ENCODE measurements around the gene TMEM203.

The TMEM203 gene

DNA sequence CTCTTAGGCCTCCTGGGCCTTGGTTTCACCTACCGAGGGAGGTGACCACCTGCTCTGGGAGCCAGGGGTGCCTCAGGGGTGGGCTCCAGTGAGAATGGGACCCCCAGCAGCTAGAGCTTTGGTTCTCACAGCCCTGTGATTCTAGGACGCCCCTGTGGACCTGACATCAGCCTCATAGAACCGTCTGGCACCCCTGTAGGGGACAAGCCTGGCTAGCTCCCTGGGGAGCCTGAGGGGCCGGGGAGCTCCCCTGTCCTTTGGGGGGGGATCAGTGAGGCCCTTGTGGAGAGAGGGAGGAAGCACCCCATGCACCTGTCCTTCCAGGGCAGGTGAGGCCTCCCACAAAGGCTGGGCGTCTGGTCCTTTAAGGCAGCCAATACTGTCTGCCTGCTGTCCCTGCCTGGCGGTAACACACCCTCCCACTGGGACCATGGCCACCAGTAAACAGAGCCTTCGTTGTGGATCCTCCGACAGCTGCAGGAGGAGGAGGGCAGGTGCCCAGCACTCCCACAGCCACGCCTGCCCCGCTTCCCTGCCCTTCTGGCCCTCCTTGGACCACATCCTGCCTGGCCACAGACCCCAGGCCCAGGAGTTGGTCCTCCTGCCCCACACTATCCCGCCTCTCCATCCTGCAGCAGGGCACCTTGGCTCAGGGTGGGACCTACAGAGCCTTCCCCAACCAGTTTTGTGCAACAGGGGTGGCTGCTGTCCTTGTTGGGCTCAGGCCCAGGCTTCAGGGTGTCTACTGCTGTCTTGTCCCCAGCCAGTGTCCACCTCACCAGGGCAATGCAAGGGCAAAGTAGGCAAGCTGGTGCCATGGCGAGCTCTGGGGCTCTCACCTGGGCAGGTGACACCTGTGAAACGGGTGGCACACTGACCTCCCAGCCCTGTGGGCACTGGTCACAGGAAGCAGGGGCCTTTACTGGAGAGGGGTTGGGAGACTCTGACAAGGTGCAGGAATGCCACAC, 32.6 kb upstream of the TMEM203 start:
- TF ChIP-seq CTCF (conservative IDR thresholded peaks at IDR 0.05): no peak
- TF ChIP-seq ZFX (IDR thresholded peaks at IDR 0.05): no peak
- peak overlapping the region; percentile 29 for H3K27ac ChIP-seq

DNA sequence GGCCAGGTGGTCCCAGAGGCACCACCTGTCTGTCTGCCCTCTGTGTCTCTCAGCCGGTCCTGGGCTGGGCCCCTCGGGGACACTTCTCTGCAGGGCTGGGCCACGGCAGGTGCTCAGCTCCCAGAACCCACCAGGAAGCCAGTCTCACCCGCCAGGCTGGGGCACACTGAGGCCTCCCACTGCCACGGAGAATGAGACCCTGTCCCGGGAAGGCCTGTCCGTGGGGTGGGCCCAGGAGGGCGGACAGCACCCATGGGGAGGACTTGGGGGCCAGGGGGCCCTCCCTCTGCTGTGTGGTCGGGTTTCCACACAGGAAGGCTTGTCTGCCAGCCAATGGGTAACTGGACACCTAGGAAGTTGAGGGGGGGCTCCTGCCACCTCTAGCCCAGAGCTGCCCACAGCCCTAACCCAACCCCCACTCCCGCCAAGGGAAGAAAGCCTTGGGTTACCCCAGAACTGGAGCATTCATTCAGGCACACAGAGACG, 31.5 kb upstream of the TMEM203 start:
- no peak; the same call in 1 of the 2 replicates for TF ChIP-seq CTCF (conservative IDR thresholded peaks at IDR 0.05)
- TF ChIP-seq ZFX (IDR thresholded peaks at IDR 0.05): no peak
- peak overlapping the region; percentile 29 for H3K27ac ChIP-seq

DNA sequence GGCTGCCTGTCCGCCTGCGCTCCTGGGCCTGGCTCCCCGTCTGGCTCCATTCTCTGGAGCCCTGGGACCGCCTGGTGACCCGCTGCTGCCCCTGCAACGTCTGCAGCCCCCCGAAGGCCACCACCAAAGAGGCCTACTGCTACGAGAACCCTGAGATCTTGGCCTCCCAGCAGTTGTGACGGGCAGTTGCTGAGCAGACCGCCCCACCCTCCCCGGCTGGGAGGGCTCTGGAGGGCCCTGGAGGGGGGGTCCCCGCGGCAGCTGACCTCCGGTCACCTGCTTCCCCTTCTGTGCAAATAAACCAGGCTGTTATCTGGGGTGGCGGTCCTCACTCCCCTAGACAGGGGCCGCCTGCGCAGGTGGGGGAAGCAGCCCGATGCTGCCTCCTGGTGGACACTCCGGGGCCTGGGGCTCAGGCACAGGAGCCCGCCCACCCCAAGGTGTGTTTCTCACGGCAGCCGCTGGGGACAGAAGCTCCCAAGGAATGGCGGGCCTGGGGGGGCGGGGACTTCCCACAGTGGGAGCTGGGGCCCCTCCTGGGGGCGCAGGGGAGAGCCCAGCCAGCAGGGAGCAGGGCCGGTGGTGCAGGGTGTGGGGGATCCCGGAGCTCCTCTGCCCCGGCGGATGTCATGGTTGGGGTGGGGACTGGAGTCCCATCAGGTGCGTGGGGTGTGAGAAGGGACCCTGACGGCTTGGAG, 30.9 kb upstream of the TMEM203 start:
- TF ChIP-seq CTCF (conservative IDR thresholded peaks at IDR 0.05) (peak; percentile 100), ZFX (IDR thresholded peaks at IDR 0.05) (no peak)
- peak overlapping the region; percentile 29 for H3K27ac ChIP-seq

DNA sequence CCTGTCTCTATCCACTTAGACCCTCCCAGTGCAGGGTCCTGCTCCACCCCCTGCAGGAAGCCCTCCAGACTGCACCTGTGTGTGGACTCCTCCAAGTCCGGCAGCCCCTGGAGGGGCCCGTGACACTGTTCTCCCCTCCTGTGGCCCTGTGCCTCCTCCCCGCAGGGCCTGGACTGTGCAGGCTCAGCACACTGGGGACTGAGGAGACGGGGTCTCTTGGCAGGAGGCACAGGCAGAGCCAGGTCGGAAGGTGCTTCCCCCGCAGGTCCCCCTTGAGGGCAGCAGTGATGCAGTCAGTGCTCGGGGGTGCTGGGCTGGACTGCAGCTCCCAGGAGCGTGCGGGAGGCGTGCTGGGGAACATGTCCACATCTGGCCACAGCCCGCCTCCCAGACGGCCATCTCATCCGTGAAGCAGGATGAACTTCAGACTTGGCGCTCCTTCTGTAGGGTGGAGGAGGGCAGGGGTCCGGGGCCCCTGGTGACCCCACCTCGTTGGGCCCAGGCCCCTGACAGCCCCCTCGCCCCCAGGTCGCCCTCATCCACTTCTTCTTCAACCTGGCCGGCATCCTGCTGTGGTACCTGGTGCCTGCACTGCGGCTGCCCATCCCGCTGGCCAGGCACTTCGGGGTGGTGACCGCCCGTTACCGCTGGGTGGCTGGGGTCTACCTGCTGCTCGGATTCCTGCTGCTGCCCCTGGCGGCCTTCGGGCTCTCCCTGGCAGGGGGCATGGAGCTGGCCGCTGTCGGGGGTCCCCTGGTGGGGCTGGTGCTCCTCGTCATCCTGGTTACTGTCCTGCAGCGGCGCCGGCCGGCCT, 30.2 kb upstream of the TMEM203 start:
- H3K27ac ChIP-seq: no peak overlapping the region; the same call in 1 of the 2 replicates
- TF ChIP-seq CTCF (conservative IDR thresholded peaks at IDR 0.05): no peak
- no peak for TF ChIP-seq ZFX (IDR thresholded peaks at IDR 0.05)

DNA sequence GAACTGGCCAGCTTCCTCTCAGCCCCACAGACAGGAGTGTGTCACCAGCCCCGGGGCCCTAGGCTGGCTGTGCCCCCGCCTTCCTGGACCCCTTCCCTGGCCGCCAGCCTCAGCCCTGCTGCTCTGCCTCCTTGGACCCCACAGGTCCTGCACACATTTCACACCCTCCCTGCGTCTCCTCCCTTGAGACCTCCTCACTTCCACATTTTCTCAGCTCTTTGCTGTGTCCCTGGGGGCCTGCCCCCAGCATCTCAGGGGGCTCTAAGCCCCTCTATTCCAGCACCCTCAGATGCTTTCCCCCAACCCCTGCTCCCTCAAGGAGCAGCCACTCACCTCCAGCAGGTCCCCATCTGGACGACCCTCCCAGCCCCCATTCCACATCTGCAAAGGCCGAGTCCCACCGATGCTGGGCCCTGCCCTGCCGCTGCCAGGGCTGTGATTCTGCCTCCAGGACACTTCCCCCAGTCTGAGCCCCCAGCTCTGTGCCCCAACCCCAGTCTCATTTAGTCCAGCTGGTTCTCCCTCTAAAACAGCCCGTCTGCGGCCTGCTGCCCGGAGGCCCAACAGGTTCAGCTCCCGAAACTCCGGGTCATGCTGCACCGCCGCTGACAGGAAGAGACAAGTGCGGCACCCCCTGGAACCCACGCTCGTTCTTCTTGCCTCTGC, 29.4 kb upstream of the TMEM203 start:
- TF ChIP-seq CTCF (conservative IDR thresholded peaks at IDR 0.05): no peak
- no peak overlapping the region for H3K27ac ChIP-seq

- TF ChIP-seq ZFX (IDR thresholded peaks at IDR 0.05): no peak
- no peak for TF ChIP-seq CTCF (conservative IDR thresholded peaks at IDR 0.05)
- H3K27ac ChIP-seq: no peak overlapping the region
Measured at GRCh38 chr9:137234055-137234697, 28.7 kb upstream of the TMEM203 start.
